CD14-positive monocyte (primary cell): ENCODE results near the gene RPUSD3. TPM values are rescaled to one million over a fixed set of nuclear protein-coding genes. Genes with fewer than 3 reads are reported as not detected.
A peak's percentile ranks its signal among the peaks of the same experiment; 100 is the strongest.

Experiments
- DNase-seq, 3 donors: peaks; one replicate each; pipeline ENCODE4 v3.0.0-alpha.2; 2011 to 2022
- H2AFZ ChIP-seq: 2 replicates; pipeline ENCODE4 v1.6.0; 2012; ENCODE audit warnings: mild to moderate bottlenecking, low read depth, low read length, inconsistent platforms; ENCODE audit not compliant: insufficient read depth, poor library complexity, severe bottlenecking
- H3K27ac ChIP-seq, 2 donors: 1 replicate in 1 of 2; 2 replicates in 1 of 2; pipeline ENCODE4 v1.5.1; 2012 to 2013; ENCODE audit warnings: low read length in 2 of 2, control low read depth in 1 of 2, inconsistent platforms in 1 of 2, low read depth in 1 of 2, mild to moderate bottlenecking in 1 of 2
- H3K27me3 ChIP-seq, 2 donors: one replicate each; pipeline versions ENCODE4 v1.6.0 to v1.6.1; 2011 to 2013; ENCODE audit warnings: low read length in 2 of 2; ENCODE audit not compliant: control insufficient read depth in 2 of 2, insufficient read depth in 2 of 2
- H3K36me3 ChIP-seq, 2 donors: replicated peaks in 1 of 2; 1 replicate in 1 of 2; 2 replicates in 1 of 2; pipeline versions ENCODE4 v1.5.1 to v1.6.1; 2012 to 2013; ENCODE audit warnings: low read length in 2 of 2, control low read depth in 1 of 2, inconsistent platforms in 1 of 2, mild to moderate bottlenecking in 1 of 2; ENCODE audit not compliant: insufficient read depth in 2 of 2, control insufficient read depth in 1 of 2
- H3K4me1 ChIP-seq, 2 donors: 1 replicate in 1 of 2; 2 replicates in 1 of 2; pipeline versions ENCODE4 v1.5.1 to v1.6.1; 2012 to 2013; ENCODE audit warnings: low read length in 2 of 2, control low read depth in 1 of 2, inconsistent platforms in 1 of 2, mild to moderate bottlenecking in 1 of 2, moderate library complexity in 1 of 2; ENCODE audit not compliant: insufficient read depth in 2 of 2, control insufficient read depth in 1 of 2
- H3K4me2 ChIP-seq: replicated peaks from 2 replicates; pipeline ENCODE3; 2012; ENCODE audit warnings: low read length, moderate library complexity, mild to moderate bottlenecking; ENCODE audit not compliant: poor library complexity, severe bottlenecking; ENCODE audit errors: extremely low read depth
- H3K4me3 ChIP-seq, 3 experiments: fragments of 200-600 bp in 1 of 3; sonication (generic) in 1 of 3; replicated peaks in 1 of 3; 1 replicate in 2 of 3; 2 replicates in 1 of 3; pipeline ENCODE4 v1.5.1; 2011 to 2013; ENCODE audit warnings: low read length in 3 of 3, mild to moderate bottlenecking in 3 of 3, control low read depth in 2 of 3, low read depth in 2 of 3, inconsistent platforms in 1 of 3, moderate library complexity in 1 of 3
- H3K79me2 ChIP-seq: 2 replicates; pipeline ENCODE4 v1.6.0; 2012; ENCODE audit warnings: mild to moderate bottlenecking, control low read depth, inconsistent platforms, low read length, moderate library complexity; ENCODE audit not compliant: insufficient read depth
- H3K9ac ChIP-seq: 2 replicates; pipeline ENCODE4 v1.6.0; 2017; ENCODE audit warnings: low read length, mild to moderate bottlenecking; ENCODE audit not compliant: insufficient read depth, poor library complexity, severe bottlenecking
- H3K9me3 ChIP-seq, 2 donors: replicated peaks in 1 of 2; 1 replicate in 1 of 2; 2 replicates in 1 of 2; pipeline versions ENCODE4 v1.5.1 to v1.6.1; 2012 to 2013; ENCODE audit warnings: low read length in 2 of 2, control low read depth in 1 of 2; ENCODE audit not compliant: control insufficient read depth in 1 of 2, insufficient read depth in 1 of 2
- H4K20me1 ChIP-seq: 2 replicates; pipeline ENCODE4 v1.6.0; 2012; ENCODE audit warnings: mild to moderate bottlenecking, low read length, control low read depth, moderate library complexity; ENCODE audit not compliant: insufficient read depth
- H3K27ac Mint-ChIP-seq, 7 donors: one replicate each; pipeline ENCODE4 v1.8.0; 2020; ENCODE audit warnings: mild to moderate bottlenecking in 7 of 7, mixed read lengths in 7 of 7, moderate library complexity in 6 of 7, inconsistent platforms in 2 of 7
- H3K27me3 Mint-ChIP-seq, 3 donors: one replicate each; pipeline ENCODE4 v1.8.0; 2021 to 2022; ENCODE audit warnings: low read depth in 3 of 3, mild to moderate bottlenecking in 3 of 3, mixed read lengths in 3 of 3, moderate library complexity in 3 of 3, inconsistent platforms in 1 of 3
- H3K36me3 Mint-ChIP-seq, 2 donors: one replicate each; pipeline ENCODE4 v1.8.0; 2020; ENCODE audit warnings: mixed read lengths in 2 of 2, inconsistent platforms in 1 of 2, mild to moderate bottlenecking in 1 of 2
- H3K4me1 Mint-ChIP-seq: one replicate; pipeline ENCODE4 v1.8.0; 2020; ENCODE audit warnings: mild to moderate bottlenecking, mixed read lengths
- H3K4me3 Mint-ChIP-seq, 2 donors: one replicate each; pipeline ENCODE4 v1.8.0; 2020; ENCODE audit warnings: mild to moderate bottlenecking in 2 of 2, mixed read lengths in 2 of 2, moderate library complexity in 1 of 2
- H3K9me3 Mint-ChIP-seq, 7 donors: one replicate each; pipeline ENCODE4 v1.8.0; 2020 to 2022; ENCODE audit warnings: mixed read lengths in 7 of 7, mild to moderate bottlenecking in 6 of 7, moderate library complexity in 6 of 7, inconsistent platforms in 2 of 7
- CTCF ChIP-seq: fragments of 200-600 bp; IDR thresholded peaks from one replicate; pipeline ENCODE4 v1.8.0; 2022; ENCODE audit warnings: antibody characterized with exemption, mild to moderate bottlenecking
- WGBS: methylation state at CpG from one replicate; pipeline ENCODE4 v1.1.5; 2013; ENCODE audit warnings: missing lambda C conversion rate; ENCODE audit not compliant: insufficient coverage; 5-methylcytosine and 5-hydroxymethylcytosine counted together
- intact Hi-C, 2 donors: fragments of 100-400 bp; cut with micrococcal nuclease; formaldehyde crosslinking; loops; one replicate each; pipeline versions ENCODE4 v1.15.0 to v1.15.1; 2023
- polyA plus RNA-seq, 3 donors: library from polyadenylated mRNA; depleted of rRNA in 1 of 3; unstranded in 2 of 3; stranded (reverse) in 1 of 3; fragments of 300-500 nt in 2 of 3; fragments of >200 nt in 1 of 3; fragmentation: Illumina TruSeq in 2 of 3; gene quantifications; 1 replicate in 2 of 3; 2 replicates in 1 of 3; pipeline ENCODE4 v1.2.3, GENCODE V29; 2012 to 2021

RPUSD3 gene
- polyA plus RNA-seq, 3 donors = 42.6 to 51.5 (median 43.4) TPM

DNA sequence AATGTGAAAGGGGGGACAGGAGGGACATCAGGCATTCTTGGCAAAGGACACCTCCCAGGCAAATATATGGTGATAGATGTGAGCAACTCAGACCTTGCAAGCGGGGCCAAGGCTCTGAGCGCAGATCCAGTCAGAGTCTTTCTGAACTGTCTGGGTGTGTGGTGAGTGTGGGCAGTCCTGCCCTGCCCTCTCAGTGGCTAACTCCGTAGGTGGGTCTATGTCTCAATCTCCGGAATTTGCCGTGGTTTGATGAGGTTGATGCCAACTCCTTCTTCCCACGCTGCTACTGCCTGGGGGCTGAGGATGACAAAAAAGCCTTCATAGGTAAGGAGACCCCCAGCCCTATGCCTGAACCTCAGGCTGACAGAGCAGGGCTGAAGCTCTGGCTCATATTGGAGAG is 26.4 kb downstream of the RPUSD3 start:
- H3K4me1 ChIP-seq = no peaks in the 10 kb centered on the region
- no peak overlapping the region for H3K4me2 ChIP-seq
- no peak overlapping the region for H2AFZ ChIP-seq
- H3K9me3 ChIP-seq = no peaks in the 10 kb centered on the region
- H3K9ac ChIP-seq = no peak overlapping the region
- H3K36me3 Mint-ChIP-seq = peaks cover 35 to 58% of the 10 kb centered on the region in 2 donors
- H3K4me1 Mint-ChIP-seq = no peaks in the 10 kb centered on the region
- no peak for TF ChIP-seq CTCF
- H3K9me3 Mint-ChIP-seq = peaks cover 0 to 2% (median 0%) of the 10 kb centered on the region in 7 donors
- peak overlapping the region in 1 of 7 donors; percentile 70 for H3K27ac Mint-ChIP-seq
- H3K79me2 ChIP-seq = no peaks in the 10 kb centered on the region
- no peak overlapping the region for H3K4me3 ChIP-seq
- peaks cover 0 to 7% (median 3%) of the 10 kb centered on the region in 3 donors for H3K27me3 Mint-ChIP-seq
- DNase-seq = no peak
- peaks cover 15 to 44% of the 10 kb centered on the region in 2 donors for H3K36me3 ChIP-seq
- WGBS = 92% methylated on average over 6 of the region's 6 CpGs
- H3K27me3 ChIP-seq = no peaks in the 10 kb centered on the region
- H3K27ac ChIP-seq = no peak overlapping the region
- H3K4me3 Mint-ChIP-seq = no peak overlapping the region
- intact Hi-C loops = no loop called here
- H4K20me1 ChIP-seq = no peaks in the 10 kb centered on the region

DNA sequence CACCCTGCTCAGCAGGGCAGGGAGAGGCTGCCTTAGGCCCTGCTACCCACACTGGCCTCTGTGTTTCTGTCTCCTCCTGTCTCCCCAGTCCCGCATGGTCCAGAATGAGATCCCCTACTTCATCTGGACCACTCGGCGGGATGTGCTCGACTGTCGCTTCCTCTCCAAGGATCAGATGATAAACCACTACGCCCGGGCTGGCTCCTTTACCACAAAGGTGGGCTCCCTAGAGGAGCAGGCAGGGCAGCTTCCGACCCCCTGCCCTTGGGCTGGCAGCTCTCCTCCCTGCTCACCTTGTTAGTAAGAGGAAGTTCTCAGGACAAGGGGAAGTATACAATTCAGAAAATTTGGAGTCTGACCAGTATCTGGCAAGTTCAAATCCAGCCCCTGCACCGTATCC is 27.8 kb downstream of the RPUSD3 start:
- Histone ChIP-seq H3K4me1 (peaks cover under 1 to 2% of the 10 kb centered on the region in 2 donors), H3K4me2 (no peak overlapping the region), H3K27ac (no peak overlapping the region), H3K27me3 (no peaks in the 10 kb centered on the region), H3K36me3 (peaks cover 15 to 44% of the 10 kb centered on the region in 2 donors), H3K9ac (no peak overlapping the region), H4K20me1 (no peaks in the 10 kb centered on the region), H3K9me3 (no peaks in the 10 kb centered on the region), H2AFZ (no peak overlapping the region), H3K79me2 (no peaks in the 10 kb centered on the region), H3K4me3 (no peak overlapping the region)
- peaks cover 39 to 62% of the 10 kb centered on the region in 2 donors for H3K36me3 Mint-ChIP-seq
- peaks cover 0 to 2% (median 0%) of the 10 kb centered on the region in 7 donors for H3K9me3 Mint-ChIP-seq
- peak overlapping the region in 2 of 7 donors; percentile 22 to 30 for H3K27ac Mint-ChIP-seq
- WGBS = 86% methylated on average over 7 of the region's 9 CpGs
- H3K4me1 Mint-ChIP-seq = peaks cover 5% of the 10 kb centered on the region
- no peak for TF ChIP-seq CTCF
- peaks cover 0 to 10% (median 3%) of the 10 kb centered on the region in 3 donors for H3K27me3 Mint-ChIP-seq
- intact Hi-C loops = no loop called here
- DNase-seq = no peak
- no peak overlapping the region for H3K4me3 Mint-ChIP-seq
